PFSK-1 (cell line): ENCODE data around the gene ADGRB3.

Experiments used
- POLR2AphosphoS5 ChIP-seq: IDR thresholded peaks from 2 replicates; pipeline ENCODE4 v1.6.1; 2012; ENCODE audit warnings: low read depth, mild to moderate bottlenecking, control low read depth, low read length, moderate library complexity
- TAF1 ChIP-seq: IDR thresholded peaks from 2 replicates; pipeline ENCODE4 v1.6.1; 2012; ENCODE audit warnings: low read length, control low read depth, borderline replicate concordance; ENCODE audit not compliant: insufficient read depth
- TF ChIP-seq, protein P1 (sequence below), 2 experiments: IDR thresholded peaks; 2 replicates each; pipeline versions ENCODE4 v1.6.1 to v1.8.0; 2011 to 2012; ENCODE audit warnings: low read depth in 2 of 2, low read length in 2 of 2, control low read depth in 1 of 2, inconsistent platforms in 1 of 2, mild to moderate bottlenecking in 1 of 2, moderate library complexity in 1 of 2; ENCODE audit not compliant: insufficient read depth in 1 of 2

DNA sequence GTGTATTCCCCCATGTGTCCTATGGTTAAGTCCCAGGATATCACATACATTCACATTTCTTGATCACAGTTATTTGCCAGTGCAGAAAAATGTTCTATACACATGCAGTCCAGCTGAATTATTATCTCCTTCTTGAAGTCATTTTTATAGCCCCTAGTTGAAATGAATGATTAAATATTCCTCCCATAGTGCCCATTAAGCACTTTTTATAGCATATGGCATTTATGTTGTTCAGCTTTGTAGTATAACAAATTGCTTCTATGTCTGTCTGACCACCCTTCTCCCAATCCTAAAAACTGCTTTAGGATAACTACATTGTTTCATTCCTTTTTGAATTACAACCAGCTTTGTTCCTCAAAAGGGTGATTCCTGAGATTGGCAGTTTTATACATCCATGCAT, 123.5 kb downstream of the ADGRB3 start:
- TF ChIP-seq POLR2AphosphoS5 (no peak), TAF1 (no peak)
- TF ChIP-seq, protein P1, sequence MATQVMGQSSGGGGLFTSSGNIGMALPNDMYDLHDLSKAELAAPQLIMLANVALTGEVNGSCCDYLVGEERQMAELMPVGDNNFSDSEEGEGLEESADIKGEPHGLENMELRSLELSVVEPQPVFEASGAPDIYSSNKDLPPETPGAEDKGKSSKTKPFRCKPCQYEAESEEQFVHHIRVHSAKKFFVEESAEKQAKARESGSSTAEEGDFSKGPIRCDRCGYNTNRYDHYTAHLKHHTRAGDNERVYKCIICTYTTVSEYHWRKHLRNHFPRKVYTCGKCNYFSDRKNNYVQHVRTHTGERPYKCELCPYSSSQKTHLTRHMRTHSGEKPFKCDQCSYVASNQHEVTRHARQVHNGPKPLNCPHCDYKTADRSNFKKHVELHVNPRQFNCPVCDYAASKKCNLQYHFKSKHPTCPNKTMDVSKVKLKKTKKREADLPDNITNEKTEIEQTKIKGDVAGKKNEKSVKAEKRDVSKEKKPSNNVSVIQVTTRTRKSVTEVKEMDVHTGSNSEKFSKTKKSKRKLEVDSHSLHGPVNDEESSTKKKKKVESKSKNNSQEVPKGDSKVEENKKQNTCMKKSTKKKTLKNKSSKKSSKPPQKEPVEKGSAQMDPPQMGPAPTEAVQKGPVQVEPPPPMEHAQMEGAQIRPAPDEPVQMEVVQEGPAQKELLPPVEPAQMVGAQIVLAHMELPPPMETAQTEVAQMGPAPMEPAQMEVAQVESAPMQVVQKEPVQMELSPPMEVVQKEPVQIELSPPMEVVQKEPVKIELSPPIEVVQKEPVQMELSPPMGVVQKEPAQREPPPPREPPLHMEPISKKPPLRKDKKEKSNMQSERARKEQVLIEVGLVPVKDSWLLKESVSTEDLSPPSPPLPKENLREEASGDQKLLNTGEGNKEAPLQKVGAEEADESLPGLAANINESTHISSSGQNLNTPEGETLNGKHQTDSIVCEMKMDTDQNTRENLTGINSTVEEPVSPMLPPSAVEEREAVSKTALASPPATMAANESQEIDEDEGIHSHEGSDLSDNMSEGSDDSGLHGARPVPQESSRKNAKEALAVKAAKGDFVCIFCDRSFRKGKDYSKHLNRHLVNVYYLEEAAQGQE (IDR thresholded peaks at IDR 0.05; ENCODE audit: insufficient read depth in 1 of 2, low read depth in 2 of 2, low read length in 2 of 2): no peak
